PC-9 (cell line): ENCODE measurements around the gene TPM3. TPM values are rescaled to one million over a fixed set of nuclear protein-coding genes. Genes with fewer than 3 reads are reported as not detected.

Source experiments
- BruUV-seq: library from RNA; stranded (reverse); fragments of 400-500 nt; replicated peaks from 2 replicates; lab custom pipeline; 2021; lab: Mats Ljungman, UMichigan
- CTCF ChIA-PET: fragments of 300-600 bp; sonication (Branson Sonifier 250); formaldehyde crosslinking; loops from one replicate; lab custom pipeline; 2022; ENCODE audit warnings: antibody characterized with exemption; lab: Charles Lee
- POLR2A ChIA-PET: fragments of 300-600 bp; sonication (Branson Sonifier 250); formaldehyde crosslinking; loops from one replicate; lab custom pipeline; 2022; ENCODE audit warnings: antibody characterized with exemption; ENCODE audit not compliant: unreplicated experiment; lab: Charles Lee
- DNase-seq, 2 experiments: peaks; one replicate each; pipeline versions ENCODE4 v3.0.0 to v3.0.0-alpha.2; 2015 to 2022; ENCODE audit warnings: mixed read lengths in 1 of 2
- H2AFZ ChIP-seq: fragments of 200-600 bp; sonication (generic); 2 replicates; pipeline ENCODE4 v1.8.1; 2017; ENCODE audit warnings: antibody characterized with exemption
- H3F3A ChIP-seq: fragments of 200-600 bp; sonication (generic); 2 replicates; pipeline ENCODE4 v1.8.1; 2017; ENCODE audit warnings: antibody characterized with exemption, mild to moderate bottlenecking, low read depth; ENCODE audit not compliant: insufficient read depth
- H3K27ac ChIP-seq: fragments of 200-600 bp; sonication (generic); 2 replicates; pipeline ENCODE4 v1.6.1; 2016; ENCODE audit warnings: mixed run types
- H3K27me3 ChIP-seq: fragments of 200-600 bp; sonication (generic); 2 replicates; pipeline ENCODE4 v1.6.1; 2016; ENCODE audit warnings: low read depth, mixed run types; ENCODE audit not compliant: insufficient read depth
- H3K36me3 ChIP-seq: fragments of 200-600 bp; sonication (generic); 2 replicates; pipeline ENCODE4 v1.6.1; 2016; ENCODE audit warnings: low read depth, mixed run types
- H3K4me1 ChIP-seq: fragments of 200-600 bp; sonication (generic); replicated peaks from 2 replicates; pipeline ENCODE4 v1.6.1; 2016; ENCODE audit warnings: mixed run types; ENCODE audit not compliant: insufficient read depth
- H3K4me2 ChIP-seq: fragments of 200-600 bp; sonication (generic); 2 replicates; pipeline ENCODE4 v1.6.1; 2017; ENCODE audit warnings: mixed run types
- H3K4me3 ChIP-seq: fragments of 200-600 bp; sonication (generic); 2 replicates; pipeline ENCODE4 v1.6.1; 2016; ENCODE audit warnings: mixed run types
- H3K79me2 ChIP-seq: fragments of 200-600 bp; sonication (generic); 2 replicates; pipeline ENCODE4 v1.6.1; 2017; ENCODE audit warnings: low read depth, mixed run types
- H3K9me2 ChIP-seq: fragments of 200-600 bp; sonication (generic); 2 replicates; pipeline ENCODE4 v1.8.1; 2017; ENCODE audit warnings: mild to moderate bottlenecking; ENCODE audit not compliant: insufficient read depth
- H3K9me3 ChIP-seq: fragments of 200-600 bp; sonication (generic); 2 replicates; pipeline ENCODE4 v1.8.1; 2016; ENCODE audit warnings: low read depth; ENCODE audit not compliant: insufficient read depth
- H4K20me1 ChIP-seq: fragments of 200-600 bp; sonication (generic); 2 replicates; pipeline ENCODE4 v1.8.1; 2017; ENCODE audit not compliant: insufficient read depth
- CTCF ChIP-seq: fragments of 200-600 bp; sonication (generic); conservative IDR thresholded peaks from 2 replicates; pipeline ENCODE4 v1.6.1; 2017; ENCODE audit warnings: mixed run types, antibody characterized with exemption, mild to moderate bottlenecking, moderate library complexity
- EZH2 ChIP-seq: fragments of 200-600 bp; sonication (generic); IDR thresholded peaks from 2 replicates; pipeline ENCODE4 v1.8.0; 2017; ENCODE audit warnings: antibody characterized with exemption, low read depth
- intact Hi-C: fragments of 100-400 bp; cut with micrococcal nuclease; formaldehyde crosslinking; loops from one replicate; pipeline ENCODE4 v1.10.0; 2022; ENCODE audit not compliant: unreplicated experiment
- total RNA-seq: library from RNA; stranded (reverse); gene quantifications from 2 replicates; pipeline ENCODE4 v1.2.3, GENCODE V29; 2021

Gene TPM3
- total RNA-seq, 1 experiment from 2014 or later, result 491 TPM

- Histone ChIP-seq H3K79me2 (peaks cover 88% of the 10 kb centered on the region), H3K27ac (peak within 1 kb of the TSS; percentile 97), H3K36me3 (peaks cover 43% of the 10 kb centered on the region), H3K9me3 (no peaks in the 10 kb centered on the region), H2AFZ (peak within 1 kb of the TSS; percentile 97), H3K4me3 (peak within 1 kb of the TSS; percentile 99), H3K4me1 (peaks cover 33% of the 10 kb centered on the region), H3K4me2 (peak within 1 kb of the TSS; percentile 100), H3K27me3 (no peaks in the 10 kb centered on the region), H3F3A (peaks cover 14% of the 10 kb centered on the region; the same call in 1 of the 2 replicates), H4K20me1 (peaks cover 35% of the 10 kb centered on the region), H3K9me2 (no peaks in the 10 kb centered on the region)
- DNase-seq, result peak; percentile 94 to 98
- TF ChIP-seq EZH2, result no peak
- TF ChIP-seq CTCF, result no peak
- CTCF ChIA-PET, result interaction anchor here (0.6 kb wide), 1 partner anchor 326 kb away, joined by 5 read pairs; no protein-coding TSS in a partner anchor
- intact Hi-C loops, result loop anchor here (1.0 kb wide), 1 partner anchor 38 kb away; no protein-coding TSS in a partner anchor
- TSS peak; percentile 71 for BruUV-seq
- POLR2A ChIA-PET, result interaction anchor here (0.5 to 1.0 kb wide), 5 partner anchors 230 to 1658 kb away, joined by 3 to 6 read pairs (median 3); partner anchors contain the start of gene RPS27
These were observed 28.4 kb upstream of the TPM3 start, which contains the start of gene UBAP2L for GRCh38 chr1:154220071-154220969. Gene UBAP2L, plus strand, starts transcription at chr1:154220955. Its CDS starts 4,169 bp downstream, at chr1:154225124.

GRCh38 chr1:154219541-154219940, 27.6 kb upstream of the TPM3 start:
- no peak for DNase-seq
- TF ChIP-seq CTCF (no peak), EZH2 (no peak)
- BruUV-seq, result no TSS peak
- Histone ChIP-seq H3K4me2 (peak overlapping the region; percentile 100), H3K4me1 (peaks cover 33% of the 10 kb centered on the region), H3K4me3 (peak overlapping the region; percentile 99), H3F3A (peaks cover 14% of the 10 kb centered on the region; the same call in 1 of the 2 replicates), H3K36me3 (peaks cover 35% of the 10 kb centered on the region), H3K27ac (peak overlapping the region; percentile 97), H4K20me1 (peaks cover 31% of the 10 kb centered on the region), H3K9me2 (no peaks in the 10 kb centered on the region), H3K79me2 (peaks cover 80% of the 10 kb centered on the region), H3K9me3 (no peaks in the 10 kb centered on the region), H2AFZ (peak overlapping the region; percentile 97), H3K27me3 (no peaks in the 10 kb centered on the region)
- ChIA-PET CTCF (no interaction called here), POLR2A (no interaction called here)
- intact Hi-C loops, result no loop called here

- H3K9me3 ChIP-seq, result no peaks in the 10 kb centered on the region
- peaks cover 21% of the 10 kb centered on the region for H4K20me1 ChIP-seq
- peaks cover 38% of the 10 kb centered on the region for H3K36me3 ChIP-seq
- H3F3A ChIP-seq, result peaks cover 21% of the 10 kb centered on the region
- intact Hi-C loops, result no loop called here
- peak overlapping the region; percentile 100 for H3K4me2 ChIP-seq
- no peak overlapping the region for H2AFZ ChIP-seq
- ChIA-PET POLR2A (interaction anchor here (0.6 kb wide), 1 partner anchor 227 kb away, joined by 3 read pairs; no protein-coding TSS in a partner anchor), CTCF (no interaction called here)
- H3K27me3 ChIP-seq, result no peaks in the 10 kb centered on the region
- TF ChIP-seq EZH2, result no peak
- TF ChIP-seq CTCF, result no peak
- DNase-seq, result no peak
- no TSS peak for BruUV-seq
- H3K27ac ChIP-seq, result no peak overlapping the region
- peaks cover 78% of the 10 kb centered on the region for H3K79me2 ChIP-seq
- peaks cover 33% of the 10 kb centered on the region for H3K4me1 ChIP-seq
- H3K4me3 ChIP-seq, result peak overlapping the region; percentile 99; the same call in 1 of the 2 replicates
- no peaks in the 10 kb centered on the region for H3K9me2 ChIP-seq
These were observed 26.6 kb upstream of the TPM3 start for GRCh38 chr1:154218545-154218944.
